Neural progenitor cell (in vitro differentiated cells): Measurements from ENCODE around the gene RTL9. TPM values are rescaled to one million over a fixed set of nuclear protein-coding genes. Genes with fewer than 3 reads are reported as not detected.

Source experiments
- DNase-seq: peaks from one replicate; pipeline ENCODE4 v3.0.0-alpha.2; 2016; ENCODE audit warnings: low spot score
- H2AFZ ChIP-seq: fragments of 200-600 bp; sonication (generic); replicated peaks from 2 replicates; pipeline ENCODE4 v1.6.1; 2016; ENCODE audit warnings: antibody characterized with exemption
- H3F3A ChIP-seq: fragments of 200-600 bp; sonication (generic); 2 replicates; pipeline ENCODE4 v1.6.1; 2016; ENCODE audit warnings: antibody characterized with exemption, low read depth
- H3K27ac ChIP-seq: fragments of 200-600 bp; sonication (generic); 2 replicates; pipeline ENCODE4 v1.5.1; 2016; ENCODE audit warnings: mild to moderate bottlenecking
- H3K27me3 ChIP-seq: fragments of 200-600 bp; sonication (generic); 2 replicates; pipeline ENCODE4 v1.6.1; 2016; ENCODE audit warnings: mild to moderate bottlenecking, moderate library complexity
- H3K36me3 ChIP-seq: fragments of 200-600 bp; sonication (generic); 2 replicates; pipeline ENCODE4 v1.5.1; 2016
- H3K4me1 ChIP-seq: fragments of 200-600 bp; sonication (generic); 2 replicates; pipeline ENCODE4 v1.6.1; 2016; ENCODE audit warnings: mixed run types
- H3K4me2 ChIP-seq: fragments of 200-600 bp; sonication (generic); 2 replicates; pipeline ENCODE4 v1.6.1; 2016
- H3K4me3 ChIP-seq: fragments of 200-600 bp; sonication (generic); 2 replicates; pipeline ENCODE4 v1.5.1; 2016
- H3K79me2 ChIP-seq: fragments of 200-600 bp; sonication (generic); 2 replicates; pipeline ENCODE4 v1.6.1; 2016; ENCODE audit warnings: low read depth
- H3K9ac ChIP-seq: fragments of 200-600 bp; sonication (generic); 2 replicates; pipeline ENCODE4 v1.6.1; 2016
- H3K9me3 ChIP-seq: fragments of 200-600 bp; sonication (generic); 2 replicates; pipeline ENCODE4 v1.5.1; 2016; ENCODE audit warnings: low read depth
- H4K20me1 ChIP-seq: fragments of 200-600 bp; sonication (generic); 2 replicates; pipeline ENCODE4 v1.6.1; 2016; ENCODE audit warnings: low read depth
- H3K27ac Mint-ChIP-seq: 3 replicates; pipeline ENCODE4 v1.8.0; 2021; ENCODE audit warnings: mixed read lengths
- H3K27me3 Mint-ChIP-seq: 2 replicates; pipeline ENCODE4 v1.8.0; 2022; ENCODE audit warnings: low read depth, mild to moderate bottlenecking, inconsistent platforms, moderate library complexity, mixed read lengths; ENCODE audit not compliant: insufficient read depth
- H3K36me3 Mint-ChIP-seq: 3 replicates; pipeline ENCODE4 v1.8.0; 2021; ENCODE audit warnings: mixed read lengths
- H3K4me1 Mint-ChIP-seq: 3 replicates; pipeline ENCODE4 v1.8.0; 2021; ENCODE audit warnings: mixed read lengths
- H3K4me3 Mint-ChIP-seq: 3 replicates; pipeline ENCODE4 v1.8.0; 2021; ENCODE audit warnings: mild to moderate bottlenecking, moderate library complexity, mixed read lengths
- H3K9me3 Mint-ChIP-seq: 3 replicates; pipeline ENCODE4 v1.8.0; 2020; ENCODE audit warnings: mixed read lengths
- EZH2 ChIP-seq: fragments of 200-600 bp; sonication (generic); IDR thresholded peaks from 2 replicates; pipeline ENCODE4 v1.6.1; 2017; ENCODE audit warnings: antibody characterized with exemption, mild to moderate bottlenecking, moderate library complexity
- EZH2phosphoT487 ChIP-seq: fragments of 200-600 bp; sonication (generic); IDR thresholded peaks from 2 replicates; pipeline ENCODE4 v1.6.1; 2017; ENCODE audit warnings: antibody characterized with exemption
- total RNA-seq: library from RNA; depleted of rRNA; stranded (reverse); fragments of >200 nt; gene quantifications from 2 replicates; pipeline ENCODE4 v1.2.3, GENCODE V29; 2015; ENCODE audit warnings: low replicate concordance
- TF ChIP-seq, protein P1 (sequence below): fragments of 200-600 bp; sonication (generic); IDR thresholded peaks from 2 replicates; pipeline ENCODE4 v1.5.1; 2017; ENCODE audit warnings: antibody characterized with exemption, mild to moderate bottlenecking

Gene RTL9
- total RNA-seq, 1 donor from 2014 or later = 0.49 TPM

DNA sequence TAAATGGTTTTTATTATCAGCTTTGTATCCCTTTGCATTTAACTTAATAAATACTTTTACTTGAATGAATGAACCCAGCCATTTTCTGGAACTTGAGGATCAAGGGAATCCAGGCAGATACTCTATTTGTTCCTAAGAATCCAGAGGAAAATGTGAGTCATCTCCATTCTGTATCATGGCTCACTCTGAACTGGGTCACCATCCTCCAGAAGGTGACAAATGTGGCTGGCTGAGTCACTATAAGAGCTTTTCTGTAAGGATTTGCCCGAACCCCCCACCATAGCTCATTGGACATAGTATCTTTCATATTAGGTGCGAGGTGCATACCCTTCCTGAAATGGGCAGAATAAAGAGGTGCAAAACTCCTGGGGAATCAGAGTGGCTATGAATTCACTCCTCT lies 25.8 kb downstream of the RTL9 start:
- Mint-ChIP-seq H3K4me1 (no peaks in the 10 kb centered on the region), H3K36me3 (no peaks in the 10 kb centered on the region), H3K4me3 (no peak overlapping the region), H3K27me3 (no peaks in the 10 kb centered on the region), H3K27ac (no peak overlapping the region), H3K9me3 (no peaks in the 10 kb centered on the region)
- Histone ChIP-seq H3K4me3 (no peak overlapping the region), H4K20me1 (no peaks in the 10 kb centered on the region), H3F3A (no peaks in the 10 kb centered on the region), H3K27me3 (no peaks in the 10 kb centered on the region), H3K27ac (no peak overlapping the region), H3K9ac (no peak overlapping the region), H3K36me3 (no peaks in the 10 kb centered on the region), H3K79me2 (no peaks in the 10 kb centered on the region), H3K4me2 (no peak overlapping the region), H3K4me1 (no peaks in the 10 kb centered on the region), H2AFZ (no peak overlapping the region), H3K9me3 (no peaks in the 10 kb centered on the region)
- TF ChIP-seq EZH2phosphoT487 (no peak), EZH2 (no peak)
- TF ChIP-seq, protein P1, sequence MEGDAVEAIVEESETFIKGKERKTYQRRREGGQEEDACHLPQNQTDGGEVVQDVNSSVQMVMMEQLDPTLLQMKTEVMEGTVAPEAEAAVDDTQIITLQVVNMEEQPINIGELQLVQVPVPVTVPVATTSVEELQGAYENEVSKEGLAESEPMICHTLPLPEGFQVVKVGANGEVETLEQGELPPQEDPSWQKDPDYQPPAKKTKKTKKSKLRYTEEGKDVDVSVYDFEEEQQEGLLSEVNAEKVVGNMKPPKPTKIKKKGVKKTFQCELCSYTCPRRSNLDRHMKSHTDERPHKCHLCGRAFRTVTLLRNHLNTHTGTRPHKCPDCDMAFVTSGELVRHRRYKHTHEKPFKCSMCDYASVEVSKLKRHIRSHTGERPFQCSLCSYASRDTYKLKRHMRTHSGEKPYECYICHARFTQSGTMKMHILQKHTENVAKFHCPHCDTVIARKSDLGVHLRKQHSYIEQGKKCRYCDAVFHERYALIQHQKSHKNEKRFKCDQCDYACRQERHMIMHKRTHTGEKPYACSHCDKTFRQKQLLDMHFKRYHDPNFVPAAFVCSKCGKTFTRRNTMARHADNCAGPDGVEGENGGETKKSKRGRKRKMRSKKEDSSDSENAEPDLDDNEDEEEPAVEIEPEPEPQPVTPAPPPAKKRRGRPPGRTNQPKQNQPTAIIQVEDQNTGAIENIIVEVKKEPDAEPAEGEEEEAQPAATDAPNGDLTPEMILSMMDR = no peak
- DNase-seq = no peak

DNA sequence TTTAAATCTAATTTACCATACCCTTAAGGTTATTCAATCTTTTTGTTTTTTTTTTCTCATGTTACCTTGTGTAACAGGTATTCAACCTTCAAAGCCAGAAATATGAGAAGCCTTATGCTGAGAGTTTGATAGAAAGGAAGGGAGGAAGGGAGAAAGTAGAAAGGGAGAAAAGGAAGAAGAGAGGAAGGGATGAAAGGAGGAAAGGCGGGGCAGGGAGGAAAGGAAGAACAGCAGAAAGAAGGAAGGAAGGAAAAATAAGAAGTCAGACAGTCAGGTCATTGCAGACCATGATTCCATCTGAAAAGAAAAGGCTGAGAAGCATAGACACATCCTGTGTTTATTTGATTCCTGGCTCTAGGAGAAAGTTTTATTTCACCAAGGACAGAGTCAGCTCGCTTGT lies 30.9 kb downstream of the RTL9 start:
- H3K27me3 Mint-ChIP-seq = no peaks in the 10 kb centered on the region
- no peak overlapping the region for H3K27ac Mint-ChIP-seq
- Histone ChIP-seq H3K4me2 (no peak overlapping the region), H3K4me1 (no peaks in the 10 kb centered on the region), H2AFZ (no peak overlapping the region), H4K20me1 (no peaks in the 10 kb centered on the region), H3K9ac (no peak overlapping the region), H3K79me2 (no peaks in the 10 kb centered on the region), H3F3A (no peaks in the 10 kb centered on the region), H3K4me3 (no peak overlapping the region), H3K9me3 (no peaks in the 10 kb centered on the region), H3K27me3 (no peaks in the 10 kb centered on the region), H3K27ac (no peak overlapping the region), H3K36me3 (no peaks in the 10 kb centered on the region)
- H3K36me3 Mint-ChIP-seq = no peaks in the 10 kb centered on the region
- peaks cover under 1% of the 10 kb centered on the region for H3K4me1 Mint-ChIP-seq
- DNase-seq = no peak
- no peak overlapping the region for H3K4me3 Mint-ChIP-seq
- TF ChIP-seq EZH2phosphoT487 = no peak
- TF ChIP-seq, protein P1 = no peak
- TF ChIP-seq EZH2 = no peak
- no peaks in the 10 kb centered on the region for H3K9me3 Mint-ChIP-seq

DNA sequence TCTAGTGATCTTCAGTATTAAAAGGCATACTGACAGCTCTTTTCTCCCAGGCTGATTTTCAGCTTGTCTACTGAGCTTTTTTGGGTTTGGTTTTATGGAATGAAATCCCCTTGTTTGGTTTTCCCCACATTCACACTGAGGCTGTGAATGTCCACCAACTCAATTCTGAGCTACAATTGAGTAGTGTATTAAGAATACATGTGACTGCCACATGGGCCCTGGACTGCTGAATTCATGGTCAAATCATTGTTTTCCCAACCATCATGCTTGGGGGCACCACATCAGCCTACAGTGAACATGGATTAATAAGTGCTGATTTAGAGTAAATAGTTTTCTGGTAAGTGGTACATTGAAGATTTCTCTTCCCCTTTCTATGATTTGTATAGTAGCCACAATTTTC lies 32.4 kb downstream of the RTL9 start:
- no peaks in the 10 kb centered on the region for H3K36me3 Mint-ChIP-seq
- H3K9me3 Mint-ChIP-seq = no peaks in the 10 kb centered on the region
- no peak overlapping the region for H3K27ac Mint-ChIP-seq
- peaks cover 4% of the 10 kb centered on the region for H3K4me1 Mint-ChIP-seq
- no peak overlapping the region for H3K9ac ChIP-seq
- DNase-seq = no peak
- H3K4me1 ChIP-seq = no peaks in the 10 kb centered on the region
- H3K4me2 ChIP-seq = no peak overlapping the region
- H3K27me3 Mint-ChIP-seq = no peaks in the 10 kb centered on the region
- TF ChIP-seq, protein P1 = no peak
- TF ChIP-seq EZH2phosphoT487 = no peak
- TF ChIP-seq EZH2 = no peak
- H3K27ac ChIP-seq = no peak overlapping the region
- H3F3A ChIP-seq = no peaks in the 10 kb centered on the region
- H3K9me3 ChIP-seq = no peaks in the 10 kb centered on the region
- H3K4me3 Mint-ChIP-seq = no peak overlapping the region
- no peaks in the 10 kb centered on the region for H3K79me2 ChIP-seq
- no peak overlapping the region for H3K4me3 ChIP-seq
- H4K20me1 ChIP-seq = no peaks in the 10 kb centered on the region
- H2AFZ ChIP-seq = no peak overlapping the region
- H3K27me3 ChIP-seq = no peaks in the 10 kb centered on the region
- no peaks in the 10 kb centered on the region for H3K36me3 ChIP-seq

DNA sequence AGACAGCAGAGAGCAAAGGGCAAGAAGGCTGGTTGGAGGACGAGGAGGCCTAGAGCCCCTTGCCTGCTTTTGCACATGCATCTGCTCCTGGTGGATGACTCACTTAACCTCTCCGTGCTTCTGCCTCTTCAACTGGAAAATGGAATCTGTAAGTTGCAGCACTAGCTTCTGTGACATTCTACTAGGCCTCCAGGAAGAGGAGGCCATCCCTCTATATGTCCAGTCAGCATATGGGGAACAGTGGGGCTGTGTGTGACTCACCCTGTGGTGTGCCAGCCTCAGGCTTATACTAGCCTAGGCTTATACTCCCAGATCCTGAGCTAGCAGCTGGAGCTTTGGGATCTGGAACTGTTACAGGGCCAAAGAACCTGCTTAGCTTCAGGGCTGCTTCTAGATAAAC lies 36.0 kb downstream of the RTL9 start:
- no peak for DNase-seq
- H3K4me1 ChIP-seq = no peaks in the 10 kb centered on the region
- no peaks in the 10 kb centered on the region for H3K9me3 ChIP-seq
- H3K9ac ChIP-seq = no peak overlapping the region
- TF ChIP-seq, protein P1 = no peak
- TF ChIP-seq EZH2phosphoT487 (no peak), EZH2 (no peak)
- no peak overlapping the region for H3K4me3 Mint-ChIP-seq
- H2AFZ ChIP-seq = no peak overlapping the region
- no peaks in the 10 kb centered on the region for H3K27me3 ChIP-seq
- H3K4me2 ChIP-seq = no peak overlapping the region
- H3K4me3 ChIP-seq = no peak overlapping the region
- peaks cover 27% of the 10 kb centered on the region for H3K4me1 Mint-ChIP-seq
- no peaks in the 10 kb centered on the region for H3K36me3 Mint-ChIP-seq
- H3K27ac ChIP-seq = no peak overlapping the region
- H3K79me2 ChIP-seq = no peaks in the 10 kb centered on the region
- H3K27ac Mint-ChIP-seq = no peak overlapping the region
- no peaks in the 10 kb centered on the region for H3F3A ChIP-seq
- H4K20me1 ChIP-seq = no peaks in the 10 kb centered on the region
- no peaks in the 10 kb centered on the region for H3K9me3 Mint-ChIP-seq
- H3K36me3 ChIP-seq = no peaks in the 10 kb centered on the region
- no peaks in the 10 kb centered on the region for H3K27me3 Mint-ChIP-seq
